B cell (primary cell): ENCODE measurements around the gene HCFC1. TPM values are rescaled to one million over a fixed set of nuclear protein-coding genes. Genes with fewer than 3 reads are reported as not detected.

Source experiments
- ATAC-seq: fragments of 200-7000 bp; cut with Tn5 transposase; one replicate; pipeline ENCODE4 v1.10.0; 2021; ENCODE audit warnings: low read depth, mild to moderate bottlenecking, moderate number of reproducible peaks, moderate library complexity
- CTCF ChIA-PET: fragments of 350-600 bp; sonication (Branson Sonifier 250); formaldehyde crosslinking; loops from one replicate; lab custom pipeline; 2021; ENCODE audit warnings: antibody characterized with exemption, inconsistent platforms; lab: Charles Lee
- POLR2A ChIA-PET: fragments of 350-600 bp; sonication (Branson Sonifier 250); formaldehyde crosslinking; loops from one replicate; lab custom pipeline; 2021; ENCODE audit warnings: antibody characterized with exemption; lab: Charles Lee
- DNase-seq: peaks from one replicate; pipeline ENCODE4 v3.0.0; 2013
- H2AFZ ChIP-seq: 2 replicates; pipeline ENCODE4 v1.6.1; 2012; ENCODE audit warnings: mild to moderate bottlenecking, low read depth, low read length; ENCODE audit not compliant: insufficient read depth, poor library complexity, severe bottlenecking
- H3K27ac ChIP-seq, 2 donors: 1 replicate in 1 of 2; 2 replicates in 1 of 2; pipeline ENCODE4 v1.5.1; 2012 to 2013; ENCODE audit warnings: low read length in 2 of 2, mild to moderate bottlenecking in 2 of 2, moderate library complexity in 1 of 2
- H3K27me3 ChIP-seq, 4 experiments: fragments of 200-600 bp in 1 of 4; sonication (generic) in 1 of 4; replicated peaks in 1 of 4; 1 replicate in 2 of 4; 2 replicates in 2 of 4; pipeline versions ENCODE4 v1.6.1 to v1.7.0; 2013 to 2016; ENCODE audit warnings: low read length in 3 of 4, mild to moderate bottlenecking in 2 of 4, mixed read lengths in 1 of 4, moderate library complexity in 1 of 4; ENCODE audit not compliant: insufficient read depth in 4 of 4, control insufficient read depth in 3 of 4; ENCODE audit errors: control extremely low read depth in 1 of 4
- H3K36me3 ChIP-seq, 2 experiments: replicated peaks in 1 of 2; 1 replicate in 1 of 2; 2 replicates in 1 of 2; pipeline versions ENCODE4 v1.6.1 to v1.7.1; 2013; ENCODE audit warnings: low read length in 1 of 2; ENCODE audit not compliant: insufficient read depth in 2 of 2, control insufficient read depth in 1 of 2; ENCODE audit errors: control extremely low read depth in 1 of 2, extremely low read depth in 1 of 2
- H3K4me1 ChIP-seq, 2 donors: fragments of 200-600 bp in 1 of 2; sonication (generic) in 1 of 2; 1 replicate in 1 of 2; 2 replicates in 1 of 2; pipeline versions ENCODE4 v1.5.1 to v1.6.1; 2013 to 2017; ENCODE audit warnings: low read length in 2 of 2; ENCODE audit not compliant: control insufficient read depth in 2 of 2, insufficient read depth in 2 of 2
- H3K4me2 ChIP-seq: replicated peaks from 2 replicates; pipeline ENCODE3; 2012; ENCODE audit warnings: mild to moderate bottlenecking, low read depth, low read length; ENCODE audit not compliant: poor library complexity, severe bottlenecking
- H3K4me3 ChIP-seq, 5 experiments: fragments of 200-600 bp in 1 of 5; sonication (generic) in 1 of 5; 1 replicate in 3 of 5; 2 replicates in 2 of 5; pipeline versions ENCODE4 v1.5.1 to v1.7.0; 2011 to 2016; ENCODE audit warnings: low read length in 4 of 5, mild to moderate bottlenecking in 4 of 5, low read depth in 2 of 5, control low read depth in 1 of 5, moderate library complexity in 1 of 5; ENCODE audit not compliant: insufficient read depth in 1 of 5; ENCODE audit errors: control extremely low read depth in 1 of 5, extremely low read depth in 1 of 5
- H3K79me2 ChIP-seq: fragments of 200-600 bp; sonication (generic); one replicate; pipeline ENCODE4 v1.6.0; 2016; ENCODE audit warnings: low read length; ENCODE audit not compliant: control insufficient read depth, insufficient read depth
- H3K9ac ChIP-seq: fragments of 200-600 bp; sonication (generic); 2 replicates; pipeline ENCODE4 v1.6.1; 2017; ENCODE audit warnings: mild to moderate bottlenecking, low read length, moderate library complexity
- H3K9me3 ChIP-seq, 3 donors: one replicate each; pipeline versions ENCODE4 v1.6.1 to v1.7.1; 2013; ENCODE audit warnings: low read length in 2 of 3; ENCODE audit not compliant: control insufficient read depth in 2 of 3, insufficient read depth in 1 of 3; ENCODE audit errors: control extremely low read depth in 1 of 3
- H4K20me1 ChIP-seq: 2 replicates; pipeline ENCODE4 v1.6.0; 2012; ENCODE audit warnings: mild to moderate bottlenecking, low read length; ENCODE audit not compliant: insufficient read depth, control insufficient read depth, poor library complexity, severe bottlenecking
- H3K27ac Mint-ChIP-seq: one replicate; pipeline ENCODE4 v1.8.0; 2021; ENCODE audit warnings: mixed read lengths
- H3K27me3 Mint-ChIP-seq: one replicate; pipeline ENCODE4 v1.8.0; 2021; ENCODE audit warnings: mixed read lengths
- H3K4me1 Mint-ChIP-seq: one replicate; pipeline ENCODE4 v1.8.0; 2021; ENCODE audit warnings: mixed read lengths
- H3K4me3 Mint-ChIP-seq: one replicate; pipeline ENCODE4 v1.8.0; 2021; ENCODE audit warnings: mixed read lengths
- H3K9me3 Mint-ChIP-seq: one replicate; pipeline ENCODE4 v1.8.0; 2022; ENCODE audit warnings: mixed read lengths; ENCODE audit not compliant: insufficient read depth
- CTCF ChIP-seq: fragments of 200-600 bp; IDR thresholded peaks from one replicate; pipeline ENCODE4 v1.8.0; 2022; ENCODE audit warnings: antibody characterized with exemption, mild to moderate bottlenecking
- EZH2 ChIP-seq: IDR thresholded peaks from 2 replicates; pipeline ENCODE4 v1.6.1; 2012; ENCODE audit warnings: borderline replicate concordance, low read depth, mild to moderate bottlenecking, moderate library complexity, low read length; ENCODE audit not compliant: insufficient read depth, poor library complexity, severe bottlenecking
- WGBS: methylation state at CpG from one replicate; pipeline ENCODE4 v1.1.5; 2013; ENCODE audit warnings: missing lambda C conversion rate; ENCODE audit not compliant: insufficient coverage; 5-methylcytosine and 5-hydroxymethylcytosine counted together
- intact Hi-C: fragments of 100-400 bp; cut with micrococcal nuclease; formaldehyde crosslinking; loops from one replicate; pipeline ENCODE4 v1.10.0; 2022
- polyA plus RNA-seq: library from polyadenylated mRNA; depleted of rRNA; stranded (reverse); fragments of >200 nt; gene quantifications from 2 replicates; pipeline ENCODE4 v1.2.3, GENCODE V29; 2012
- total RNA-seq, 2 donors: library from RNA; stranded (reverse); fragments of 120-200 nt in 1 of 2; gene quantifications; 1 replicate in 1 of 2; 2 replicates in 1 of 2; pipeline versions ENCODE4 v1.2.3 to v1.2.4, GENCODE V29; 2013 to 2022

Gene HCFC1
- total and polyA plus RNA-seq, 2 donors (not counting 1 experiment from before 2014, with no cell fraction given), result 32.1 to 57.7 TPM

- peak overlapping the region; percentile 96 to 98 for H3K27ac ChIP-seq
- peak overlapping the region; percentile 27 for H2AFZ ChIP-seq
- no peaks in the 10 kb centered on the region for H3K27me3 ChIP-seq
- H3K79me2 ChIP-seq, result peaks cover 33% of the 10 kb centered on the region
- Mint-ChIP-seq H3K4me3 (peak overlapping the region; percentile 92), H3K27ac (peak overlapping the region; percentile 98), H3K4me1 (peaks cover 35% of the 10 kb centered on the region), H3K9me3 (no peaks in the 10 kb centered on the region), H3K27me3 (no peaks in the 10 kb centered on the region)
- DNase-seq (peak; percentile 95), ATAC-seq (peak; percentile 62)
- H3K4me1 ChIP-seq, result peaks cover 41 to 45% of the 10 kb centered on the region in 2 donors
- TF ChIP-seq CTCF (no peak), EZH2 (no peak)
- WGBS, result 0% methylated on average over 58 of the region's 76 CpGs
- H3K36me3 ChIP-seq, result peaks cover 0 to 26% of the 10 kb centered on the region in 2 experiments
- H3K4me3 ChIP-seq, result peak overlapping the region; percentile 73 to 88 (median 78)
- peak overlapping the region; percentile 98 for H3K4me2 ChIP-seq
- no peaks in the 10 kb centered on the region for H3K9me3 ChIP-seq
- intact Hi-C loops, result loop anchor here (1.0 to 5.0 kb wide), 5 partner anchors 41 to 443 kb away; partner anchors contain the start of genes HCFC1, IDH3G, L1CAM and SSR4
- H4K20me1 ChIP-seq, result peaks cover 4% of the 10 kb centered on the region
- peak overlapping the region; percentile 96 for H3K9ac ChIP-seq
- CTCF ChIA-PET, result interaction anchor here (0.6 to 13.1 kb wide), 4 partner anchors 18 to 165 kb away, joined by 3 to 325 read pairs (median 4); partner anchors contain the start of genes PLXNB3 and RENBP
- POLR2A ChIA-PET, result interaction anchor here (0.6 to 5.2 kb wide), 8 partner anchors 19 to 562 kb away, joined by 3 to 58 read pairs (median 6); partner anchors contain the start of genes HCFC1, IDH3G, RENBP and SLC10A3
Measured at GRCh38 chrX:153927922-153928760, 43.5 kb downstream of the HCFC1 start.
